Activated CD4-positive, alpha-beta T cell treated with anti-CD3 and anti-CD28 coated beads for 1 hour (primary cell): ENCODE results near the gene LY6G6F.

Experiments used
- DNase-seq: peaks from one replicate; pipeline ENCODE4 v3.0.0-alpha.2; 2020

Gene LY6G6F

GRCh38 chr6:31740397-31741223 lies 33.9 kb downstream of the LY6G6F start:
- no peak for DNase-seq

- no peak for DNase-seq
Observed at GRCh38 chr6:31741815-31742214, 35.1 kb downstream of the LY6G6F start.

GRCh38 chr6:31742894-31743293 lies 36.2 kb downstream of the LY6G6F start:
- no peak for DNase-seq

GRCh38 chr6:31744422-31744821 lies 37.8 kb downstream of the LY6G6F start:
- DNase-seq, result no peak

GRCh38 chr6:31749301-31750036 lies 42.8 kb downstream of the LY6G6F start:
- DNase-seq, result no peak

GRCh38 chr6:31750411-31751022 lies 43.9 kb downstream of the LY6G6F start:
- DNase-seq, result no peak

- DNase-seq, result no peak
Observed at GRCh38 chr6:31752739-31753319, 46.2 kb downstream of the LY6G6F start.

- no peak for DNase-seq
Observed at GRCh38 chr6:31758281-31758680, 51.6 kb downstream of the LY6G6F start.
